ENCODE measurements around the gene APOB.

The APOB gene

GRCh38 chr2:21044694-21045371, 960 bp upstream of the APOB start:
- no peak for DNase-seq

- DNase-seq: peak; percentile 42 to 51
These were observed 722 bp downstream of the APOB start for GRCh38 chr2:21042958-21043743.

GRCh38 chr2:21042708-21042957, 1.2 kb downstream of the APOB start:
- no peak for DNase-seq

- no peak for DNase-seq
These were observed 1.7 kb downstream of the APOB start for GRCh38 chr2:21041943-21042707.

- DNase-seq: no peak
These were observed 2.4 kb downstream of the APOB start for GRCh38 chr2:21041462-21041861.

GRCh38 chr2:21040468-21041377, 3.1 kb downstream of the APOB start:
- DNase-seq: no peak

- no peak for DNase-seq
These were observed 3.9 kb downstream of the APOB start for GRCh38 chr2:21039979-21040467.

- no peak for DNase-seq
These were observed 4.8 kb downstream of the APOB start for GRCh38 chr2:21039080-21039556.

GRCh38 chr2:21038403-21039073, 5.3 kb downstream of the APOB start:
- DNase-seq: no peak

- no peak for DNase-seq
These were observed 6.2 kb downstream of the APOB start for GRCh38 chr2:21037671-21038108.

GRCh38 chr2:21036708-21037670, 6.9 kb downstream of the APOB start:
- DNase-seq: no peak

GRCh38 chr2:21035974-21036707, 7.7 kb downstream of the APOB start:
- no peak for DNase-seq

GRCh38 chr2:21035282-21035973, 8.4 kb downstream of the APOB start:
- DNase-seq: no peak

- DNase-seq: no peak
These were observed 8.9 kb downstream of the APOB start for GRCh38 chr2:21034972-21035279.

GRCh38 chr2:21034156-21034971, 9.5 kb downstream of the APOB start:
- no peak for DNase-seq

- no peak for DNase-seq
These were observed 10.4 kb downstream of the APOB start for GRCh38 chr2:21033237-21034155.
